NCI-H1048 (cell line): ENCODE results near the gene ZBTB37.
"Not testable (repeated sequence)": the region's sequence is repeated elsewhere in the genome, so short reads cannot be mapped to it uniquely, and the experiment has no call there.

Experiments
- DNase-seq: peaks from one replicate; lab custom pipeline; 2025; lab: John Stamatoyannopoulos, UW

The ZBTB37 gene

GRCh38 chr1:173865468-173866164 lies 2.6 kb upstream of the ZBTB37 start:
- DNase-seq = no peak

DNA sequence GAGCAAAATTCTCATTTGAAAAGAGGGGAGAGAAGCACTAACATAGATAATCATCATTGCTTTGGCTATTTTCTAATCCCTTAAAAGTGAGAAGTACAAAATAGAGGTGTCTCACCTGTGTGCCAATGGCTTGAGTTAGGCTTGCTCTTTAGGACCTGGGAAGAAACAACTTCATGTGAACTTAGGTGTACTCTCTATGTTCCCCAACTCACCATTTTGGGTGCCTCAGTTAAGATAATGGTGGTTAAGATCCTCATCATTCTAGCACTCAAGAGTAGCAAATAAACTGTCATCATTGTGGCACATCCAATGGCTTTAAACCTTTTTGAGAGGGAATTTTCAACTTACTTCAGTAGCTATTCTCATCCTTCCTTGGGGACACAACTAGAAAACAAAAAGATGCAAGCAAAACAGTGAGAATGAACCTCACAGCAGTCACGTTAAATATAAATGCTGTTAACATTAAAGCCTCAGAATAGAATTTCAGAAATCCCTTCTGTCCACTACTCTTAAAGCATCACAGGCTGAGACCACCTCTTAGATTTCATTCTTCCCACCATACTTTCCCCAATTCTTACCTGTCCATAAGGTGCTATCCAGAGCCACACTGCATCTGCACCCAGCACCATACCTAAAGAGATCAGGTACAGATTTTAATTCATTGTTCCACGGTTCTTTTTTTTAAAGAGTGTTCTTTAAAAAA lies 1.6 kb upstream of the ZBTB37 start:
- no peak for DNase-seq

DNA sequence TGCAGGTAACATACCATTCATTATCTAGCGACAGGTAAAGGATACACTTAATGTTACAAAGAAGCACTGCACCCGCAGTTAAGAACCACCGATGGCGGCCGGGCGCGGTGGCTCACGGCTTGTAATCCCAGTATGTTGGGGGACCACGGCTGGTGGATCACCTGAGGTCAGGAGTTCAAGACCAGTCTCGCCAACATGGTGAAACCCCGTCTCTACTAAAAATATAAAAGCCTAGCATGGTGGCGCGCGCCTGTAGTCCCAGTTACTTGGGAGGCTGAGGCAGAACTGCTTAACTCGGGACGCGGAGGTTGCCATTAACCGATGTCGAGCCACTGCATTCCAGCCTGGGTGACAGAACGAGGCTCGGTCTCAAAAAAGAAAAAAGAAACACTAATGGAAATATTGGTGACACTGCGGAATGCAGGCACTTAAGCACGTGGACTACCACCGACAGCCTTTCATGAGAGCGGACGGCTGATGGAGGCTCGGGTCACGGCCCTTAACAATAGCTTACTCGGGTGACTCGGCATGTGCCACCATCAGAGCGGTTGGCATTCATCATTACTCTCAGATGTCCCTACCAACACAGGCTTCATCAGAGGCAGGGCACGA lies 933 bp upstream of the ZBTB37 start:
- no peak for DNase-seq

- peak; percentile 100 for DNase-seq
Measured at GRCh38 chr1:173867753-173868265, 371 bp upstream of the ZBTB37 start, which contains the start of gene GAS5. Gene GAS5 (minus strand): TSS chr1:173867989.

- no peak for DNase-seq
Measured at GRCh38 chr1:173869021-173869359, 810 bp downstream of the ZBTB37 start.

DNA sequence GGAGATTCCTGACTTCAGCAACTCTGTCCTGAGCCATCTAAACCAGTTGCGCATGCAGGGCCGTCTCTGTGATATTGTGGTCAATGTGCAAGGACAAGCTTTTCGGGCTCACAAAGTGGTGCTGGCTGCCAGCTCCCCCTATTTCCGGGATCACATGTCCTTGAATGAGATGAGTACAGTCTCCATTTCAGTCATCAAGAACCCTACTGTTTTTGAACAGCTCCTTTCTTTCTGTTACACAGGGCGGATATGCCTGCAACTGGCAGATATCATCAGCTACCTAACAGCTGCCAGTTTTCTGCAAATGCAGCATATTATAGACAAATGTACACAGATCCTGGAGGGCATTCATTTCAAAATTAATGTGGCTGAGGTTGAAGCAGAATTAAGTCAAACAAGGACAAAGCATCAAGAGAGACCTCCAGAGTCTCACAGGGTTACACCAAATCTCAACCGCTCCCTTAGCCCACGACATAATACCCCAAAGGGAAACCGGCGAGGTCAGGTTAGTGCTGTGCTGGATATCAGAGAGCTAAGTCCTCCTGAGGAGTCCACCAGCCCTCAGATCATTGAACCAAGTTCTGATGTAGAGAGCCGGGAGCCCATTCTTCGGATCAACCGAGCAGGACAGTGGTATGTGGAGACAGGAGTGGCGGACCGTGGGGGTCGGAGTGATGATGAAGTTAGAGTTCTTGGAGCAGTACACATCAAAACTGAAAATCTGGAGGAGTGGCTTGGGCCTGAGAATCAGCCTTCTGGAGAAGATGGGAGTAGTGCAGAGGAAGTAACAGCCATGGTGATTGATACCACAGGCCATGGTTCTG lies 2.3 kb downstream of the ZBTB37 start:
- DNase-seq = no peak

- DNase-seq = no peak
Measured at GRCh38 chr1:173871091-173871490, 2.9 kb downstream of the ZBTB37 start.

DNA sequence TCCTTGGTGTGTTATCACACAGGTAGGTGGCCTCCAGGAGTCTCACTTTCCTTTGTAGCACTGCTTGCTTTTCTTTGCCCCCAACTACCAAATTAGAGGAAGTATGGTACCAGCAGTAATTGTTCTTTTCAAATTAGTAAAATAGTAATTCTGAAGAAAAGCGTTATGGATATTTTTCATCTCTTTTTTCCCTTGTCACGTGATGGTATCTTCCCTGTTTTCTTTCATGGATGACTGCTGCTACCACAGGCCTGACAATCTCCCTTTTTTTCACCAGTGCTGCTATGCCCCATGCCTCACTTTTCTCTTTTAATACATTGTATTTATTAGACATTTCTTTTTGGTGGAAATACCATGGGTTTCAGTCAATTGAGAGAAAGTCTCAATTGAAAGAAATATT lies 3.3 kb downstream of the ZBTB37 start:
- DNase-seq = no peak

DNA sequence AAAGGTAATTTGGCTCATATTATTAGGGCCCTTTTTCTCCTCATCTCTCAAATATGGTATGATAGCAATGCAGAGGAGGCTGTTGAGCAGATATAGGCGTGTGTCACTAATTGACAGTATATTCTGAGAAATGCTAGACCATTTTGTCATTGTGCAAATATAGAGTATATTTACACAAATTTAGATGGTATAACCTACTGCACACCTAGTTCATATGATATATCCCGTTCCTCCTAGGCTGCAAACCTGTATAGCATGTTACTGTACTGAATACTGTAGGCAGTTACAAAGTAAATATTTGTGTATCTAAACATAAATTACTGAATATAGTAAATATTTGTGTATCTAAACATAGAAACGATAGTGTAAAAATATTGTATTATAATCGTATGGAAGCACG lies 8.6 kb downstream of the ZBTB37 start:
- no peak for DNase-seq

DNA sequence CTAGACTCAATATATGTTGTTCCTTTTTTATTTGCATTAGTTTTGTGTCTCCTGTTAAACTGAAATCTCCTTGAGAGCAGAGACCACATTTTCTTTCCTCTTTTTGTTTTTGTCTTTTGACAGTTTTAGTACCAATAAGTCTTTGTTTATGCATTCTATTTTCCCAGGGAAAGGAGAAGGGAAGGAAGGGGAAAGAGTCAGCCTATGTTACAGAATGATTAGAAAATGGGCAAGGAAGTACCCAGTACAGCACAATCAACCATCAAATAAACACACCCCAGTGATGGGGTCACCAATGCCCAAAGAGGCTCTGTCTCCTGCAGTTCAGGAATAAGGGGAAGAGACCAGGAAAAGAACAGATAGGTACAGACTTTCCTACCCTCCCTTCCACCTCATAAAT lies 10.1 kb downstream of the ZBTB37 start:
- no peak for DNase-seq

DNA sequence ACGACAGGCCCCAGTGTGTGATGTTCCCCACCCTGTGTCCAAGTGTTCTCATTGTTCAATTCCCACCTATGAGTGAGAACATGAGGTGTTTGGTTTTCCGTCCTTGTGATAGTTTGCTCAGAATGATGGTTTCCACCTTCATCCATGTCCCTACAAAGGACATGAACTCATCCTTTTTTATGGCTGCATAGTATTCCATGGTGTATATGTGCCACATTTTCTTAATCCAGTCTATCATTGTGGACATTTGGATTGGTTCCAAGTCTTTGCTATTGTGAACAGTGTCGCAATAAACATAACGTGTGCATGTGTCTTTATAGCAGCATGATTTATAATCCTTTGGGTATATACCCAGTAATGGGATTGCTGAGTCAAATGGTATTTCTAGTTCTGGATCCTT lies 12.9 kb downstream of the ZBTB37 start:
- DNase-seq = not testable (repeated sequence)

- no peak for DNase-seq
Measured at GRCh38 chr1:173884701-173885100, 16.5 kb downstream of the ZBTB37 start.

GRCh38 chr1:173886746-173887611 lies 18.8 kb downstream of the ZBTB37 start:
- DNase-seq = no peak

GRCh38 chr1:173887627-173888026 lies 19.4 kb downstream of the ZBTB37 start:
- no peak for DNase-seq

- DNase-seq = no peak
Measured at GRCh38 chr1:173888749-173889148, 20.6 kb downstream of the ZBTB37 start.

DNA sequence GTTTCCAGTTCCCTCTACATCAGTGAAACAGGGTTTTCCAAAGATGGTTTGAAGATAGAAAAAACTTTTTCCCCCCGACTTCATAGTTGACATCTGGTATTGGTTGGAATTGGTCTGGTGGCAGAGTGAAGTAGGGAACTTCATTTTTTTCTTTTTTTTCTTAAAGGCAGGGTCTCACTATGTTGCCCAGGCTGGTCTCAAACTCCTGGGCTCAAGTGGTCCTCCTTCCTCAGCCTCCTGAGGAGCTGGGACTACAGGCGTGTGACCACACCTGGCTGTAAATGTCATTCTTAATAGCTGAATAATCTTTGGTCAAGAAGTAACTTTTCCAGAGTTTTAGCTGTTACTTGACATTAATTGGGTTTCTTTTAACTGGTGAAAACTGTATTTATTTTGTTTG lies 21.7 kb downstream of the ZBTB37 start:
- DNase-seq = no peak

DNA sequence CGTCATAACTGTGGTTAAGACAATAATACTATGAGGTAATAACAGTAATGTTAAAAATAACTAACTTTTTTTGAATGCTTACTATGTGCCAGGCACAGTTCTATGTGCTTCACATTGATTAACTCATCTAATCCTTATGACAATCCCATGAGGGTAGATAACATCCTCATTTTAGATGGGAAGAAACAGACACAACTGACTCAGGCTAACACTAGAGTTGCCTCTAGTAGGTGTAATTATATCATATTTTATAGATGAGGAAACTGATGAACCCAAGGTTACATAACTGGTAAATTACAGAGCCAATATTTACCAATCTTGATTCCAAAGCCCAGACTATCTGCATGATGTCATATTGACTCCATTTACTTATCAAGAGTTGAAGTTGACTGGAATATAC lies 25.4 kb downstream of the ZBTB37 start:
- no peak for DNase-seq

DNA sequence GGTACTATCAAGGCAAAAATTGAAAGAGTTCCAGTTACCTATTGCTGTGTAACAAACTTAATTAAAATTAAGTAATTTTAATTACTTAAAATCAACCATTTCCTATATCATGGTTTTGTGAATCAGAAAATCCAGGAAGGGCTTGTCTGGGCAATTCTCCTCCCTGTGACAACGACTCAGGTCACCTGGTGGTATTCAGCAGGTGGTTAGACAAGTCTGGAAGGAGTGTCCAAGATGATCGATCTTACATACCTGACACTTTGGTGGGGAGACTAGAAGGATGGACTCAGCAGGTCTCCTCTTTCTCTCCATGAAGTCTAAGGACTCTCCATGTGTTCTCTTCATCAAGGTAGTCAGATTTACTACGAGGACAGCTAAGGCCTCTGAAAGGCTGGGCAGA lies 26.0 kb downstream of the ZBTB37 start:
- DNase-seq = no peak

DNA sequence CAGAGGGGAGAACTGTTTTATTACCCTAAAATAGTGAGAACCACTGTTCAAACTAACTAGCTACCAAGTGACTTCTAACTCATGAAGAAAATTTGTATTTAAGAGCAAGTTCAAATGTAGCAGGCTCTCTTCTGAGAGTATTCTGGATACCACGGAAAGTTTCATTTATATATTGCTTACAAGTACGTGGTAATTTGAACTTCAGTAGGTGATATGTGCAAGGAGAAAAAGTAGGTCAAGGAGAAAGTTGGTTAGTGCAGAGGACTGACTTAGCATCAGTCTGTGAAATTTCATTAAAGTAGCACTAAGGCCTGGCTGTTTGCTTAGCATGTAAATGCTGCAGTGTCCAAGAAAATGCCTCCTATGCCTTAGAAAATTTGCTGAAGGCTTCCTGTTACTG lies 32.2 kb downstream of the ZBTB37 start:
- no peak for DNase-seq

DNA sequence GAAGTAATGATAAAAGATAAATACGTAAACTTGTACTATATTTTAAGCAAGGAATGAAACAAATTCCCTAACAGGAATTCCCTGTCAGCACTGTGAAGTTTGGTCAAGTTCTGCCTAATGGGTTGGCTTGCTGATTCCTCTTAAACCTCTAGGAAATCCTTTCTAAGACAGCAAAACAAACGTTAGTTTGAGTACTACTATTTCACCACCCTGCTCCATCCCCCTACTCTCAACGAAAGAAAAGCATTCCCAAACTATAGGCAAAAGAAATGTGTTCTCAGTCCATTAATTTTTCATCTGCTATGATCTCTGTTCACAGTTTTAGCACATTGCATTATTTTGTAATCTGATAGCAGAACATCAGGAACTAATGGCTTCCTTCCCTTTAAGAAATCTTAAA lies 32.8 kb downstream of the ZBTB37 start:
- no peak for DNase-seq

DNA sequence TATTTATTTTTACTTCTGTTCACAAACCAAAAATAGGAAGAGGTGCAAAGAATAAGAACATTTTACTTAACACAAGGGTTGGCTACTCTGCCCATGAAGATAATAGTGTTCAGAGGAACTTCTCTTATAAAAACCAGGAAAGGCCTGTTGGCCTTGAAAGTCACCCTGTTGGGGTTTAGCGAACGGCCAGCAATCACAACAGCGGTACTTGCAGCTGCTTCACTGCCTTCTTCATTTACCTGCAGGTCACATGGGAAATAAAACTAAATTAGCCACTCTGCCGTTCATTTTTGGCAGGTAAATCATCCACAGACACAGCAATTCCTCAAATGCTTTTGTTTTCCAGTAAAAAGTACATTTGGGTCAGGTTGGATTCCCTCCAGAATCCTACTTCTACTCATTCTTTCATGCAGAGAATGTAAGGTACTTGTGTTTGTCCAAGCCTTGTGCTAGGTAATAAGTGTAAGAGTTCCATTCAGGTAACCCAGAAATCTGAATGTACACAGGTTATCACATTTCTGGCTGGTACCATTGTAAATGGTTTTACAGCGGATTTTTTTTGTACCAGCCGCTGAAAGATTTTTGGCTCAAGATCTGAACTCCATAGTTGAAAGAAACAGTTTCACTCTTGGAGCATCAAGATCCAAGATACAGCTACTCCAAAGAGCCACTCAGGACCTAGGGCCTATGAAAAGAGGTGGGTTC lies 35.8 kb downstream of the ZBTB37 start:
- DNase-seq = no peak
